K562 (cell line): ENCODE data around the gene TMEM222. TPM values are rescaled to one million over a fixed set of nuclear protein-coding genes. Genes with fewer than 3 reads are reported as not detected.

Source experiments
- ATF3 ChIP-seq, 2 experiments: fragments of 450-650 bp in 1 of 2; sonication (generic) in 1 of 2; formaldehyde crosslinking in 1 of 2; IDR thresholded peaks in 1 of 2; conservative IDR thresholded peaks in 1 of 2; 2 replicates each; pipeline versions ENCODE4 v1.6.1 to v1.8.1; 2016 to 2023; ENCODE audit warnings: mild to moderate bottlenecking in 2 of 2, moderate library complexity in 2 of 2, inconsistent platforms in 1 of 2, missing genetic modification reagents in 1 of 2
- BCOR ChIP-seq: fragments of 450-650 bp; IDR thresholded peaks from 2 replicates; pipeline ENCODE4 v1.6.1; 2016
- E2F6 ChIP-seq, 2 experiments: IDR thresholded peaks; 2 replicates each; pipeline ENCODE4 v1.6.1; 2011; ENCODE audit warnings: borderline replicate concordance in 1 of 2, control low read depth in 1 of 2, low read depth in 1 of 2, low read length in 1 of 2, mild to moderate bottlenecking in 1 of 2, mixed read lengths in 1 of 2, moderate library complexity in 1 of 2; ENCODE audit not compliant: insufficient read depth in 1 of 2, insufficient read length in 1 of 2, poor library complexity in 1 of 2, severe bottlenecking in 1 of 2; ENCODE audit errors: extremely low read depth in 1 of 2
- FOSL1 ChIP-seq: fragments of 200-800 bp; sonication (Bioruptor generic); conservative IDR thresholded peaks from 2 replicates; pipeline ENCODE4 v1.6.1; 2016; ENCODE audit warnings: missing genetic modification characterization, missing compliant biosample characterization
- GTF3C2 ChIP-seq: IDR thresholded peaks from 3 replicates; pipeline ENCODE4 v1.6.1; 2011; ENCODE audit warnings: borderline replicate concordance, mild to moderate bottlenecking, moderate library complexity; ENCODE audit not compliant: insufficient read length; ENCODE audit errors: extremely low read depth
- HDAC2 ChIP-seq: fragments of 450-650 bp; IDR thresholded peaks from 2 replicates; pipeline ENCODE4 v1.6.1; 2016; ENCODE audit warnings: mild to moderate bottlenecking
- JUND ChIP-seq, 2 experiments: IDR thresholded peaks; 2 replicates in 1 of 2; 3 replicates in 1 of 2; pipeline ENCODE4 v1.6.1; 2011; ENCODE audit warnings: borderline replicate concordance in 2 of 2, low read depth in 2 of 2, low read length in 2 of 2, improper control_type of control experiment in 1 of 2, missing biosample characterization in 1 of 2, missing genetic modification characterization in 1 of 2, missing genetic modification reagents in 1 of 2
- KDM1A ChIP-seq, 2 experiments: fragments of 450-650 bp; IDR thresholded peaks; 2 replicates each; pipeline ENCODE4 v1.6.1; 2016; ENCODE audit warnings: mild to moderate bottlenecking in 2 of 2
- NR2C1 ChIP-seq, 2 experiments: fragments of 450-650 bp; IDR thresholded peaks; 2 replicates each; pipeline ENCODE4 v1.6.1; 2017; ENCODE audit warnings: mild to moderate bottlenecking in 2 of 2, antibody characterized with exemption in 1 of 2, inconsistent platforms in 1 of 2, missing compliant biosample characterization in 1 of 2, missing genetic modification characterization in 1 of 2
- POLR2G ChIP-seq: fragments of 200-400 bp; formaldehyde crosslinking; IDR thresholded peaks from 2 replicates; pipeline ENCODE4 v1.6.1; 2017; ENCODE audit warnings: low read depth, mild to moderate bottlenecking, antibody characterized with exemption, low read length, moderate library complexity
- STAT5B ChIP-seq: fragments of 250-450 bp; sonication (Bioruptor Pico); IDR thresholded peaks from 2 replicates; pipeline ENCODE4 v1.8.0; 2021; ENCODE audit warnings: mild to moderate bottlenecking, inconsistent platforms
- ZBTB33 ChIP-seq: sonication (generic); formaldehyde crosslinking; IDR thresholded peaks from 2 replicates; pipeline ENCODE4 v1.8.1; 2023; ENCODE audit warnings: mild to moderate bottlenecking, missing genetic modification reagents
- ZBTB7A ChIP-seq: IDR thresholded peaks from 2 replicates; pipeline ENCODE4 v1.6.1; 2011; ENCODE audit warnings: low read depth, mild to moderate bottlenecking, low read length, moderate library complexity, borderline replicate concordance; ENCODE audit not compliant: control insufficient read depth
- ZFP36 ChIP-seq: fragments of 150-350 bp; IDR thresholded peaks from 2 replicates; pipeline ENCODE4 v1.6.1; 2018; ENCODE audit warnings: low read length, low read depth; ENCODE audit not compliant: partially characterized antibody
- ZNF23 ChIP-seq: fragments of 250-450 bp; sonication (Bioruptor Pico); IDR thresholded peaks from 2 replicates; pipeline ENCODE4 v1.4.0; 2020; ENCODE audit warnings: mild to moderate bottlenecking
- ZNF655 ChIP-seq: fragments of 250-450 bp; sonication (Bioruptor Pico); IDR thresholded peaks from 2 replicates; pipeline ENCODE4 v1.5.0; 2021
- polyA plus RNA-seq, 8 experiments: library from polyadenylated mRNA; depleted of rRNA in 4 of 8; stranded (reverse) in 5 of 8; unstranded in 3 of 8; fragments of >200 nt; fragmentation: Nextera tagmentation in 2 of 8; fragmentation: Illumina TruSeq in 1 of 8; extraction: Ambion mirVana in 2 of 8; extraction: Trizol in 1 of 8; gene quantifications; 2 replicates each; pipeline versions ENCODE4 v1.2.1 to v1.2.3, GENCODE V29; 2011 to 2014; ENCODE audit warnings: inconsistent platforms in 1 of 8, missing spikeins in 1 of 8
- total RNA-seq, 7 experiments: library from RNA; depleted of rRNA in 6 of 7; stranded (reverse); fragments of >200 nt in 6 of 7; fragmentation: Illumina TruSeq in 2 of 7; extraction: Trizol in 2 of 7; gene quantifications; 2 replicates each; pipeline versions ENCODE4 v1.2.1 to v1.2.3, GENCODE V29; 2011 to 2021; ENCODE audit warnings: low replicate concordance in 1 of 7

TMEM222 gene
- total and polyA plus RNA-seq, 9 of the 15 experiments (the other 6 are each of a cell fraction or from before 2014, with no cell fraction given), result 6.9 to 48.0 (median 32.8) TPM

- TF ChIP-seq ZNF655 (CRISPR knock-in tag), result no peak
- TF ChIP-seq KDM1A (IDR thresholded peaks at IDR 0.05), result peak in 1 of 2 experiments; percentile 87; a peak in 2 of 4 replicates
- peak; percentile 95 for TF ChIP-seq BCOR
- peak; percentile 99 for TF ChIP-seq ZFP36
- TF ChIP-seq E2F6 (IDR thresholded peaks at IDR 0.05; ENCODE audit: borderline replicate concordance in 1 of 2, extremely low read depth in 1 of 2, insufficient read depth in 1 of 2, insufficient read length in 1 of 2, low read depth in 1 of 2, low read length in 1 of 2, poor library complexity in 1 of 2, severe bottlenecking in 1 of 2), result peak in 1 of 2 experiments; percentile 46
- peak; percentile 59 for TF ChIP-seq JUND (IDR thresholded peaks at IDR 0.05; ENCODE audit: borderline replicate concordance, low read depth, low read length)
- TF ChIP-seq JUND (tag; IDR thresholded peaks at IDR 0.05; ENCODE audit: borderline replicate concordance, low read depth, low read length), result no peak
- peak; percentile 44; the same call in 1 of the 2 replicates for TF ChIP-seq FOSL1 (tag)
- TF ChIP-seq POLR2G, result 0 out of 2 replicates have a peak, but pooled peaks have one; percentile 31
- peak; percentile 87 for TF ChIP-seq ZBTB33 (CRISPR knock-in tag)
- TF ChIP-seq ZBTB7A, result peak; percentile 33; the same call in 1 of the 2 replicates
- TF ChIP-seq GTF3C2, result peak; percentile 51
- no peak for TF ChIP-seq ZNF23 (CRISPR knock-in tag)
- TF ChIP-seq NR2C1 (IDR thresholded peaks at IDR 0.05), result peak; percentile 41
- no peak for TF ChIP-seq NR2C1 (tag; IDR thresholded peaks at IDR 0.05)
- TF ChIP-seq STAT5B, result no peak
- peak; percentile 66 for TF ChIP-seq ATF3 (IDR thresholded peaks at IDR 0.05)
- TF ChIP-seq ATF3 (CRISPR knock-in tag; conservative IDR thresholded peaks at IDR 0.05), result no peak
- peak; percentile 41; the same call in 1 of the 2 replicates for TF ChIP-seq HDAC2
These were observed 25.1 kb downstream of the TMEM222 start (continued) for GRCh38 chr1:27346991-27347624.
